SU-DHL-6 (cell line): ENCODE data around the gene ELK4.

Experiments
- H2AFZ ChIP-seq: fragments of 200-600 bp; sonication (generic); 2 replicates; pipeline ENCODE4 v1.6.1; 2014; ENCODE audit warnings: low read depth, mild to moderate bottlenecking, moderate library complexity, mixed read lengths, antibody characterized with exemption, low read length; ENCODE audit not compliant: severe bottlenecking
- H3F3A ChIP-seq: fragments of 200-600 bp; shearing (Covaris generic); 2 replicates; pipeline ENCODE4 v1.6.0; 2016; ENCODE audit warnings: antibody characterized with exemption, mild to moderate bottlenecking; ENCODE audit not compliant: insufficient read depth
- H3K27ac ChIP-seq: fragments of 200-600 bp; sonication (generic); 2 replicates; pipeline ENCODE4 v1.5.1; 2016; ENCODE audit warnings: low read depth, mild to moderate bottlenecking, low read length, moderate library complexity, mixed read lengths
- H3K27me3 ChIP-seq: fragments of 200-600 bp; sonication (generic), shearing (Covaris generic); 2 replicates; pipeline ENCODE4 v1.6.0; 2014; ENCODE audit warnings: mild to moderate bottlenecking, low read length
- H3K36me3 ChIP-seq: fragments of 200-600 bp; sonication (generic); 2 replicates; pipeline ENCODE4 v1.6.1; 2014; ENCODE audit warnings: mild to moderate bottlenecking, low read length, mixed read lengths
- H3K4me2 ChIP-seq: fragments of 300-600, 200-600 bp; shearing (Covaris generic), sonication (generic); 2 replicates; pipeline ENCODE4 v1.6.0; 2014; ENCODE audit warnings: low read length, low read depth, mild to moderate bottlenecking; ENCODE audit not compliant: poor library complexity, severe bottlenecking
- H3K4me3 ChIP-seq: fragments of 200-600 bp; sonication (generic); 2 replicates; pipeline ENCODE4 v1.5.1; 2014; ENCODE audit warnings: antibody characterized with exemption, low read length, mild to moderate bottlenecking, mixed read lengths; ENCODE audit not compliant: insufficient read depth, poor library complexity, severe bottlenecking
- H3K79me2 ChIP-seq: fragments of 200-600 bp; sonication (generic); 2 replicates; pipeline ENCODE4 v1.6.1; 2014; ENCODE audit warnings: mild to moderate bottlenecking, low read length, moderate library complexity; ENCODE audit not compliant: insufficient read depth
- H3K9ac ChIP-seq: fragments of 200-600 bp; sonication (generic); 2 replicates; pipeline ENCODE4 v1.7.0; 2014; ENCODE audit warnings: mild to moderate bottlenecking, low read length
- H3K9me2 ChIP-seq: fragments of 200-600 bp; sonication (generic); replicated peaks from 2 replicates; pipeline ENCODE4 v1.6.1; 2014; ENCODE audit warnings: low read length; ENCODE audit not compliant: insufficient read depth
- H3K9me3 ChIP-seq: fragments of 200-600 bp; sonication (generic); 2 replicates; pipeline ENCODE4 v1.6.1; 2014; ENCODE audit warnings: low read length, mixed read lengths; ENCODE audit not compliant: insufficient read depth
- H4K20me1 ChIP-seq: fragments of 200-600 bp; sonication (generic); 2 replicates; pipeline ENCODE4 v1.6.1; 2014; ENCODE audit warnings: low read depth, mild to moderate bottlenecking, antibody characterized with exemption, low read length, moderate library complexity, mixed read lengths
- EZH2phosphoT487 ChIP-seq: fragments of 200-600 bp; sonication (generic), shearing (Covaris generic); conservative IDR thresholded peaks from 2 replicates; pipeline ENCODE4 v1.6.1; 2018; ENCODE audit warnings: mild to moderate bottlenecking, antibody characterized with exemption, low read length, moderate library complexity, mixed read lengths
- TF ChIP-seq, protein P1 (sequence below): fragments of 200-600 bp; sonication (generic); IDR thresholded peaks from one replicate; pipeline ENCODE4 v1.5.1; 2017; ENCODE audit warnings: antibody characterized with exemption, mild to moderate bottlenecking, low read length, moderate library complexity; ENCODE audit not compliant: insufficient read depth, poor library complexity, severe bottlenecking

The ELK4 gene

DNA sequence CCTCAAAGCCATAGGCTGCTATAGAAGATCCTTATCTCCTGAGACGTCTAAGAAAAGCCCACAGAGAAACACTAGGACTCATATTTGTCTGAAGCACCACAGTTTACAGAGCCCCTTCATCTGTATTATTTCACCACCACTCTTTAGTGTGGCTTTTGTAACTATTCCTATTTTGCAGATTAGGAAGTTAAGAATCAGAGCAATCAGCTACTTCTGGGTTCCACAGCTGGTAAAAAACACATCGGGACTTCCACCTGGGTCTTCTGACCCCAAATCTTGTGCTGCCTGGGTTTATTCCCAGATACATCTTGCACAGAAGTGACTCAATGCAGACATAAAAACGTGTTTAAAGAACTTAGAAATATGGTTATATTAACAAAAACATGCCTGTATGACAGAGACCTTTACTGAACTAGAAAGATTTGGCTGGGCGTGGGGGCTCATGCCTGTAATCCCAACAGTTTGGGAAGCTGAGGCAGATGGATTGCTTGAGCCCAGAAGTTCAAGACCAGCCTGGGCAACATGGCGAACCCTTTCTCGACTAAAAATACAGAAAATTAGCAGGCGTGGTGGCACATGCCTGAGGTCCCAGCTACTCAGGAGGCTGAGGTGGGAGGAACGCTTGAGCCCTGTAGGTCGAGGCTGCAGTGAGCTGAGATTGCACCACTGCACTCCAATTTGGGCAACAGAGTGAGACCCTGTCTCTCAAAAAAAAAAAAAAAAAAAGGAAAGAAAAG, 40.9 kb downstream of the ELK4 start:
- Histone ChIP-seq H3K27ac (no peak overlapping the region), H3K36me3 (no peaks in the 10 kb centered on the region), H3K4me2 (no peak overlapping the region), H4K20me1 (no peaks in the 10 kb centered on the region), H3K27me3 (no peaks in the 10 kb centered on the region), H3F3A (peaks cover 36% of the 10 kb centered on the region), H3K79me2 (no peaks in the 10 kb centered on the region), H3K9me3 (no peaks in the 10 kb centered on the region), H3K9me2 (no peaks in the 10 kb centered on the region), H2AFZ (no peak overlapping the region), H3K4me3 (no peak overlapping the region), H3K9ac (peak overlapping the region; percentile 63; the same call in 1 of the 2 replicates)
- TF ChIP-seq, protein P1, sequence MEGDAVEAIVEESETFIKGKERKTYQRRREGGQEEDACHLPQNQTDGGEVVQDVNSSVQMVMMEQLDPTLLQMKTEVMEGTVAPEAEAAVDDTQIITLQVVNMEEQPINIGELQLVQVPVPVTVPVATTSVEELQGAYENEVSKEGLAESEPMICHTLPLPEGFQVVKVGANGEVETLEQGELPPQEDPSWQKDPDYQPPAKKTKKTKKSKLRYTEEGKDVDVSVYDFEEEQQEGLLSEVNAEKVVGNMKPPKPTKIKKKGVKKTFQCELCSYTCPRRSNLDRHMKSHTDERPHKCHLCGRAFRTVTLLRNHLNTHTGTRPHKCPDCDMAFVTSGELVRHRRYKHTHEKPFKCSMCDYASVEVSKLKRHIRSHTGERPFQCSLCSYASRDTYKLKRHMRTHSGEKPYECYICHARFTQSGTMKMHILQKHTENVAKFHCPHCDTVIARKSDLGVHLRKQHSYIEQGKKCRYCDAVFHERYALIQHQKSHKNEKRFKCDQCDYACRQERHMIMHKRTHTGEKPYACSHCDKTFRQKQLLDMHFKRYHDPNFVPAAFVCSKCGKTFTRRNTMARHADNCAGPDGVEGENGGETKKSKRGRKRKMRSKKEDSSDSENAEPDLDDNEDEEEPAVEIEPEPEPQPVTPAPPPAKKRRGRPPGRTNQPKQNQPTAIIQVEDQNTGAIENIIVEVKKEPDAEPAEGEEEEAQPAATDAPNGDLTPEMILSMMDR: no peak
- no peak for TF ChIP-seq EZH2phosphoT487

DNA sequence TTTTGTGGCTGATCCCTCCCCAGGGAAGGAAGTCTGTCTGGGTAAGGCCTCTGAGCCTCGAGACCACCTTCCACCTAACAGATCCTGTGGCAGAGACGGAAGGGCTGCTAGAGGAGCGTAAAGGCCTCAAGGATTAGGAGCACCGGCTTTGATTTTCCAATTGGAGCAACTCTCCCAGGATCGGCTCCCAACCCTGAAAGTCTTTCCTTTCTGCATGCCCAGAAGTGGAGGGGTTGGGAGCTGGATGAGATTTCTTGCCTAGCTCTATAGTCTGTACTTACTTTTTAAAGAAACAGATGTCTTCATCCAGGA, 41.4 kb downstream of the ELK4 start:
- Histone ChIP-seq H3K9ac (no peak overlapping the region), H3K27ac (no peak overlapping the region), H2AFZ (no peak overlapping the region), H3K4me3 (no peak overlapping the region), H3K4me2 (no peak overlapping the region), H3K9me2 (no peaks in the 10 kb centered on the region), H4K20me1 (no peaks in the 10 kb centered on the region), H3K79me2 (no peaks in the 10 kb centered on the region), H3K36me3 (no peaks in the 10 kb centered on the region), H3F3A (peaks cover 30% of the 10 kb centered on the region), H3K9me3 (no peaks in the 10 kb centered on the region), H3K27me3 (no peaks in the 10 kb centered on the region)
- TF ChIP-seq, protein P1: no peak
- no peak for TF ChIP-seq EZH2phosphoT487

DNA sequence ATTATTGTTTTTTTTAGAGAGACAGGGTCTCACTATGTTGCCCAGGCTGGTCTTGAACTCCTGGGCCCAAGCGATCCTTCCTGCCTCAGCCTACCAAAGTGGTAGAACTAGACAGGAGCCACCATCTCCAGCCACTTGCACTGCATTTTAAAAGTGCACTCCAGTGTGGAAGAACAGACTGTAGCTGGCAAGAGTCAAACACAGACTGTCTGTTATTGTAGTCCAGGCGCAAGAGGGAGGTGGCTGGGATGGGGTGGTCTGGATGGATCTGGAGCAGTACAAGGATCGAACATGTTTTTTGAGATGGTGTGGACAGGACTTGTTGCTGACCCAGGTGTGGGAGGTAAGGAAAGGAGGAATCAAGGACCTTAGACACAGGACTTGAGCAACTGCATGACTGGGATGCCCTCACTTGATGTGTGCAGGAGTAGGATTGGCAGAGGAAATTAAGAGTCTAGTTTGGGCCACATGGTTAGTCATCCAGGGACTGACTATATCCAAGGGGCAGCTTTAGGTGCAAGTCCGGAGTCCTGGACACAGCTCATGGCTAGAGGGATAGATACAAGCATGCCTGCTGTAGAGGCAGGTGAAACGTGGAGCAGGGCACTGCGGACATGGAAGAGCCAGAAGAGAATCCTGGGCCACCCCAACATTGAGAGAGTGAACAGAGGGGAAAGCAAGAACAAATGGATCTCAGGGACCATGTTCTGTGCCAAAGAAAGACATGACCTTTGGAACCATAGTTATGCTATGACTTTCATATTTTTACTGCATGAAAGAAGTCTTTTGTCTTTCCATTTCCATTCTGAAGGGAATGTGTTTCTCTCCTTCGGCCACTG, 42.0 kb downstream of the ELK4 start:
- Histone ChIP-seq H3K9me2 (no peaks in the 10 kb centered on the region), H4K20me1 (no peaks in the 10 kb centered on the region), H3K79me2 (no peaks in the 10 kb centered on the region), H3K36me3 (no peaks in the 10 kb centered on the region), H3K4me3 (no peak overlapping the region), H3K27ac (no peak overlapping the region), H3K4me2 (no peak overlapping the region), H3K9me3 (no peaks in the 10 kb centered on the region), H2AFZ (no peak overlapping the region), H3K9ac (no peak overlapping the region), H3K27me3 (no peaks in the 10 kb centered on the region), H3F3A (peaks cover 25% of the 10 kb centered on the region)
- TF ChIP-seq EZH2phosphoT487: no peak
- TF ChIP-seq, protein P1: no peak
